Measurements from ENCODE around the gene TIFAB.

DNA sequence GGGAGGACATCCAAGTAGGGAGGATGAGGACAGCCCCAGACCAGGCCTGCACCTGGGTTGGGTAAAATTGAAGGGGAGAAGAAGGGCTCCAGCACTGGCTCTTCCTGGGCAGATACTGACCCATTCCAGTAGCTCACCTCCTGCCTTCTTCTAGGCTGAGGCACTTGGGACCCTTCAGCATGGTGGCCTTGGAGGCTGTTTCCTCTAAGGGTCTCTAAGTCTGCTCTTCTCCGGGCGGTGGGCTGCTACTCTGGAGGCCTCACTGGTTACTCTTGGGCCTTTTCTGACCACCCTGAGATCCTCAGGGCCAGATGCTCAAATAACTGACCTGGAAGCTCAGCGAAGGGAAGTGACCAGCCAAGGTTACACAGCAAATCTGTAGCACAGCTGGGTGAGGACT is 2.8 kb upstream of the TIFAB start:
- TF ChIP-seq EP300 (conservative IDR thresholded peaks at IDR 0.05; ENCODE audit: poor library complexity, severe bottlenecking) = no peak
- TF ChIP-seq, protein P1, sequence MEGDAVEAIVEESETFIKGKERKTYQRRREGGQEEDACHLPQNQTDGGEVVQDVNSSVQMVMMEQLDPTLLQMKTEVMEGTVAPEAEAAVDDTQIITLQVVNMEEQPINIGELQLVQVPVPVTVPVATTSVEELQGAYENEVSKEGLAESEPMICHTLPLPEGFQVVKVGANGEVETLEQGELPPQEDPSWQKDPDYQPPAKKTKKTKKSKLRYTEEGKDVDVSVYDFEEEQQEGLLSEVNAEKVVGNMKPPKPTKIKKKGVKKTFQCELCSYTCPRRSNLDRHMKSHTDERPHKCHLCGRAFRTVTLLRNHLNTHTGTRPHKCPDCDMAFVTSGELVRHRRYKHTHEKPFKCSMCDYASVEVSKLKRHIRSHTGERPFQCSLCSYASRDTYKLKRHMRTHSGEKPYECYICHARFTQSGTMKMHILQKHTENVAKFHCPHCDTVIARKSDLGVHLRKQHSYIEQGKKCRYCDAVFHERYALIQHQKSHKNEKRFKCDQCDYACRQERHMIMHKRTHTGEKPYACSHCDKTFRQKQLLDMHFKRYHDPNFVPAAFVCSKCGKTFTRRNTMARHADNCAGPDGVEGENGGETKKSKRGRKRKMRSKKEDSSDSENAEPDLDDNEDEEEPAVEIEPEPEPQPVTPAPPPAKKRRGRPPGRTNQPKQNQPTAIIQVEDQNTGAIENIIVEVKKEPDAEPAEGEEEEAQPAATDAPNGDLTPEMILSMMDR (IDR thresholded peaks at IDR 0.05; ENCODE audit: poor library complexity, severe bottlenecking) = no peak
- TF ChIP-seq EZH2 (IDR thresholded peaks at IDR 0.05; ENCODE audit: borderline replicate concordance, insufficient read depth, low read length, poor library complexity, severe bottlenecking) = no peak
- TF ChIP-seq REST (IDR thresholded peaks at IDR 0.05; ENCODE audit: borderline replicate concordance) = no peak
- TF ChIP-seq SMC3 (conservative IDR thresholded peaks at IDR 0.05; ENCODE audit: poor library complexity) = no peak
- no peak for TF ChIP-seq RAD21 (conservative IDR thresholded peaks at IDR 0.05)
- TF ChIP-seq TAF1 (IDR thresholded peaks at IDR 0.05; ENCODE audit: low read depth) = no peak
- no peak for TF ChIP-seq POLR2AphosphoS5 (IDR thresholded peaks at IDR 0.05)

Measured in neural cell (in vitro differentiated cells).